Activated gamma-delta T cell treated with Interleukin-2 at 50 U/mL for 16 hours (primary cell): ENCODE results near the gene SFXN2.
"Not testable (repeated sequence)": the region's sequence is repeated elsewhere in the genome, so short reads cannot be mapped to it uniquely, and the experiment has no call there.

Experiments used
- DNase-seq: peaks from one replicate; pipeline ENCODE4 v3.0.0-alpha.2; 2020

The SFXN2 gene

DNA sequence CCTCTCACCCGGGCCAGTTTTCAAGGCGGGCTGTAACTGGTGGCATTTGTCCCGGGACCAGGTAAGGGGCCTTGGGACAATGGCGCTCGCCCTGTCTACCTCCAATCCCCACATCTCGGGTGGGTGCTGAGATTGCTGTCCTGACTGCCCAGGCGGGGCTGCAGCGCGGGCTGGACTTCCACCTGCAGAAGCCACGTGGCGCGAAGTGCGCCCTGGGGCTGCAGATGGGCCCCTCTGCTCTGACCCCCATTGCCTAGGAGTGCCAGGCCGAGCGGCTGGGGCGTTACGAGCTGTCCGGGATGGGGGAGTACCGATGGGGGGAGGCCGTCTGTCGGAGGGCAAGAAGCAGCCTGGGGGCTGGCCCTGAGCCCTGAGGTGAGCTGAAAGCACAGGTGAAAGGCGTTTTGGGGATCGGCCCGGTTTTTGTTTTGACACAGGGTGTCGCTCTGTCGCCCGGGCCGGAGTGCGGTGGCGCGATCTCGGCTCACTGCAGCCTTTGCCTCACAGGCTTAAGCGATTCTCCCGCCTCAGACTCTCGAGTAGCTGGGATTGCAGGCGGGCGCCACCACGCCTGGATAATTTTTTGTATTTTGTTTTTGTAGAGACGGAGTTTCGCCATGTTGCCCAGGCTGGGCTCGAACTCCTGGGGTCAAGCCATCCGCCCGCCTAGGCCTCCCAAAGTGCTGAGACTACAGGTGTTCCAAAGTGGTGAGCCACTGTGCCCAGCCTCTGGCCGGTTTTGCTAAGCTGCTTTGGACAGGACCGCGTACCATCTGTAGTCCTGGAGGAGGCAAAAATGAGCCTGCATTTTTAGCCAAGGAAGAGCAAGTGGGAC lies at the start of gene SFXN2:
SFXN2 (plus strand) TSS at position 16 of the 835 bp plus-strand sequence. CDS start 12,001 bp downstream, outside the sequence.
- peak; percentile 41 for DNase-seq

- DNase-seq, result no peak
Observed at GRCh38 chr10:102665904-102666509, 48.4 kb upstream of the SFXN2 start.

GRCh38 chr10:102667411-102667810 lies 47.0 kb upstream of the SFXN2 start:
- DNase-seq, result not testable (repeated sequence)

DNA sequence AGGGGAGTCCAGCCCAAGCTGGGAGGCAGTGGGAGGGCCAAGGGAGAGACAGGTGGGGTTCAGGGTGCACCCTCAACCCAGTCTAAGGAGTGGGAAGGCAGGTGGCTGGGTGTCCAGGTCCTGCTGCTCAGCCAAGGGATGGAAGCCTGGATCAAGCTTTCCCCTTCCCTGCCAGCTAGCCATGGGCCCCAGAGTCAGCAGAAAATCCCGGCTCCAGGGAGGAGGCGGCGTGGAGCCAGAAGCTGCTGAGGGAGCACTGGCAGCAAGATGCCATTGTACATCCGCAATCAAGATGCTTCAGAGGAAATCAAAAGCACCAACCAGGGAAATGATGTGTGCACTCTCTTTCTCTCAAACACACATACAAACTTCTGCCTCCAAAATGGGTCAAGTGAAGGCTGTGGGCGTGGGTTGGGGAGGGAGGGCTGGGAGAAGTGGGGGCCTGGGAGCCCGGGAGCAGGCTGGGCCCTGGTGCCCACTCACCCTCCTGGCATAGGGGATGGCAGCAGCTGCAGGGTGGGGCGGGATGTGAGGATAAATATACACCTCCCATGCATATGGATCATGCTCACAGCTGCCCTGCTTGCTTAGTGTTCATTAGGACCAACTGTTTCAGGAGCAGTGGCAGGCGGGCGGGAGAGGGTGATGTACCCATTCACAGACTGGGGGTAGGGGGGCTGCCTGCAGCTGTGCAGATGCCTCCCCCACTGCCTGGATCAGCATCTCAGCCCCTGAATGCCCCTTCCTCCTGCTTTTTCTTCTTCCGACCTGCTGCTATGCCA lies 45.9 kb upstream of the SFXN2 start:
- DNase-seq, result no peak

DNA sequence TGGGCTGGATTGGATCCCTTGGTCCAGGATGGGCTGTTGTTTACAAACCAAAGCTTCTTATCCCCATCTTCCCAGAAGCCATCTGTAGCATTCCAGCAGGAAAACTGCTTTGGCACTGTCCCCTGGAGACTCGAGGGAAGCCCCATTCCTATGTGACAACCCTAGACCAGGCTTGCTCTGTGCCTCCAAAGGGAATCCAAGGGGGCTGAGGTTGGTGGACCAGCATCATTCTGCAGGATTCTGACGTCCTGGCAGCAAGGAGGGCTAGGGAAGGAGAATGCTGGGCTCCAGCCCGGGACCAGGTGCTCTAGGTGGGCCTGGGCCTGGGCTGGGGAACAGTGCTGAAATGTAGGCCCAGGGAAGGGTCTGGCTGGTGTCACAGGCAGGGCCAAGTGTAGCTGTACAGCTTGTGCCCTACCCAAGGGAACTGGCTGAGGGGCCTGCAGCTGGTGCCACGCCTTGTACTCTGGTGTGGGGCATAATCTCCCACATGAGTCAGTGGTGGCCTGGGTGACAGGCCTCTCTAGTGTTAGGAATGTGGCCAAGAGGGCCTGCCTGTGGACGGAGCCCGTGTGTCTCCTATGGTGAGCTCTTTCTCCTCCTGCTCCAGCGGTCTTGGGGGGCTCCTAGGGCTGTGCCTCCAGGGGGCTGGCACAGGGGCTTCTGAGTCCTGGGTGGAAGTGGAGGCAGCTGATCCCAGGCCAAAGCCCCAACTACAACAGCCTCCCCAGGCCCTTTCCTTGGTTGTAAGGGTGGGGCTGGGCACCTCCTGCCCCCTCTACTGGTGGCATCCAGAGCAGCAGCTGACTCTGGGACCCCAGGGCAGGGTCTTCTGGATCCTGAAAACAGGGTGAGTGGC lies 45.0 kb upstream of the SFXN2 start:
- DNase-seq, result no peak

GRCh38 chr10:102670065-102670670 lies 44.3 kb upstream of the SFXN2 start:
- DNase-seq, result no peak

GRCh38 chr10:102670871-102671434 lies 43.5 kb upstream of the SFXN2 start:
- no peak for DNase-seq

GRCh38 chr10:102673236-102673818 lies 41.1 kb upstream of the SFXN2 start:
- DNase-seq, result no peak

DNA sequence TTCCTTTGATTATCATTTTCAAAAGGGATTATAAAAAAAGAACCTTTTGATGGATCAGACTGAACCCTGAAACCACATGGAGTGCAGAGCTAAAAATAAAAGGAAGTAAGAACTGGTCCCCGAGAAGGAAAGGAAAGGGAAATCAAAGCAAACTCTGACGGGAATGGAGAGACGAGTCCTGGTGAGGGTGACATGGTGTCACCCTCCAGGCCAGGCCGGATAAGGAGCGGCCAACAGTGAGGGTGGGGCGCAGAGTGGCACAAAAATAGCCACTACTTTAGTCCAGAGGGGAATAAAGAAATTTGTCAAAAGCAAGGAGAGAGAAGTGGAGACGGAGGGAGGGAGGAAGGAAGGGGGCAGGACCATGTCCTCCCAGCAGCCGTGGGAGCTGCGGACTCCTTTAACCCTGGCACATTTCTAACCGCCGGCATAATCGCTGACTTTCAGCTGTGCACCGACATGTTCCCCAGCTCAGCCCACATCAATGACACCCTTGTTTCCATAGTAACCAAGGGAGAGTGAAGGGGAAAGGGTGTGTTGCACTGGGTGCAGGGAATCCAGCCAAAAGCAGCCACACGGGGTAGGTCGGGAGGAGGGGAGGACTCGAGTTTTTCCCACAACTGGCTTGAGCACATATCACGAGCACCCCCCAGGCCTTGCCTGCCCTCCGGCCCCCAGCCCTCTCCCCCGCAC lies 40.5 kb upstream of the SFXN2 start:
- peak; percentile 64 for DNase-seq

GRCh38 chr10:102674566-102674965 lies 39.9 kb upstream of the SFXN2 start:
- no peak for DNase-seq

- no peak for DNase-seq
Observed at GRCh38 chr10:102675011-102675665, 39.3 kb upstream of the SFXN2 start.

GRCh38 chr10:102675666-102676533 lies 38.5 kb upstream of the SFXN2 start:
- DNase-seq, result no peak

DNA sequence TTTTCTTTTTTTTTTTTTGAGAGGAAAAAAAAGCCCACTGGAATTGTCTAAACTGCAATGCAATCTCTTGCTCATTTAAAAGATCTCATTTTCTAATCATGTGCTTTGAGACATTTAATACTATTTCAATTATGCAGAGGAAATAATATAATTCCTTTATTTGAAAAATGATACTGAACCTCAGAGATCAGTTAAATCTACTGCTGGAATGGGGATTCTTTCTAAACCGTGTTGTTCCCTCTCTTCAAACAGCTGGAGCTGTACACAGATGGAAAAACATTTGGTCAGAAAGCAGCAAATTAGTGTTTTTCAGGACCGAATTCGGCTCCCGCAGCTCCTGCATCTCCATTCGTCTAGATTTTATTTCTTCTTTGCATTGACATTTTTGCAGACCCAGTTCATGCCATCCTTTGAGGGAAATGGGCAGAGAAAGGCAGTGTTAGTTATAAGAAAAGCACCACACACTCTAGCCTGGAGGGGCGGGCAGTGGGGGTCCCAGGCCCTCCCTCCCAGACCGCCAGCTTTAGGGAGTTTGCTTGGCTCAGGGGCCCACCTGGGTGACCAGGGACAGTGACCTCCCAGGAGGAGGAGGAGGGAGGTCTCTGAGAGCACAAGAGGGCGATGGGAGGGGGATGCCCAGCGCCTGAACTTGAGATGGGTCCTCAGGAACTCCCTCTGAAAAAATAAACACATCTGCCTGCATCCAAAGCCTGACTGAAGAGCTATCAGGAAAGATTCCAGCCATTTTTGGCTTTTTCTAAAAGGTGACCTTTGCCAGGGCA lies 37.7 kb upstream of the SFXN2 start:
- no peak for DNase-seq

GRCh38 chr10:102677331-102678067 lies 36.9 kb upstream of the SFXN2 start:
- no peak for DNase-seq

- no peak for DNase-seq
Observed at GRCh38 chr10:102678068-102678400, 36.4 kb upstream of the SFXN2 start.

- DNase-seq, result no peak
Observed at GRCh38 chr10:102678842-102679289, 35.6 kb upstream of the SFXN2 start.

- no peak for DNase-seq
Observed at GRCh38 chr10:102679596-102679995, 34.8 kb upstream of the SFXN2 start.

GRCh38 chr10:102681696-102682095 lies 32.7 kb upstream of the SFXN2 start:
- DNase-seq, result no peak
